GM12874 (cell line): ENCODE results near the gene CPA5.

Experiments used
- TF ChIP-seq, protein P1 (sequence below): IDR thresholded peaks from 2 replicates; pipeline ENCODE4 v1.5.1; 2011; ENCODE audit warnings: low read depth, mild to moderate bottlenecking, control low read depth, low read length, moderate library complexity; ENCODE audit not compliant: insufficient read depth

Gene CPA5

DNA sequence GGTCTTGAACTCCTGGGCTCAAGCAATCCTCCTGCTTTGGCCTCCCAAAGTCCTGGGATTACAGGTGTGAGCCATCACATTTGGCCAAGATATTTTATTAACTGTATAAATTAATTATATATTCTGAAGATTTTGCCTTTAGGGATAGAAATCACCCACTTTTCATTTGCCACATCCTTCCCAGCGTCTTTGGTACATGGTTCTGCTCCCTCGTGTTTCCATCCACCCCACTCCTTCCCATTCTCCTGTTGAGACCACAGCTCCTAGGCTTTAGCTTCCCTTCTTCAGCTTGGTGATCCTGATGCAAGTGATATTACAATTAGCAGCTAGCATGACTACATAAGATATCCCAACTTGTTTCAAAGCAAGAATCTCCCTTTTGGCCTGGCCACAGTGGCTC lies 44.1 kb downstream of the CPA5 start:
- TF ChIP-seq, protein P1, sequence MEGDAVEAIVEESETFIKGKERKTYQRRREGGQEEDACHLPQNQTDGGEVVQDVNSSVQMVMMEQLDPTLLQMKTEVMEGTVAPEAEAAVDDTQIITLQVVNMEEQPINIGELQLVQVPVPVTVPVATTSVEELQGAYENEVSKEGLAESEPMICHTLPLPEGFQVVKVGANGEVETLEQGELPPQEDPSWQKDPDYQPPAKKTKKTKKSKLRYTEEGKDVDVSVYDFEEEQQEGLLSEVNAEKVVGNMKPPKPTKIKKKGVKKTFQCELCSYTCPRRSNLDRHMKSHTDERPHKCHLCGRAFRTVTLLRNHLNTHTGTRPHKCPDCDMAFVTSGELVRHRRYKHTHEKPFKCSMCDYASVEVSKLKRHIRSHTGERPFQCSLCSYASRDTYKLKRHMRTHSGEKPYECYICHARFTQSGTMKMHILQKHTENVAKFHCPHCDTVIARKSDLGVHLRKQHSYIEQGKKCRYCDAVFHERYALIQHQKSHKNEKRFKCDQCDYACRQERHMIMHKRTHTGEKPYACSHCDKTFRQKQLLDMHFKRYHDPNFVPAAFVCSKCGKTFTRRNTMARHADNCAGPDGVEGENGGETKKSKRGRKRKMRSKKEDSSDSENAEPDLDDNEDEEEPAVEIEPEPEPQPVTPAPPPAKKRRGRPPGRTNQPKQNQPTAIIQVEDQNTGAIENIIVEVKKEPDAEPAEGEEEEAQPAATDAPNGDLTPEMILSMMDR, result no peak

DNA sequence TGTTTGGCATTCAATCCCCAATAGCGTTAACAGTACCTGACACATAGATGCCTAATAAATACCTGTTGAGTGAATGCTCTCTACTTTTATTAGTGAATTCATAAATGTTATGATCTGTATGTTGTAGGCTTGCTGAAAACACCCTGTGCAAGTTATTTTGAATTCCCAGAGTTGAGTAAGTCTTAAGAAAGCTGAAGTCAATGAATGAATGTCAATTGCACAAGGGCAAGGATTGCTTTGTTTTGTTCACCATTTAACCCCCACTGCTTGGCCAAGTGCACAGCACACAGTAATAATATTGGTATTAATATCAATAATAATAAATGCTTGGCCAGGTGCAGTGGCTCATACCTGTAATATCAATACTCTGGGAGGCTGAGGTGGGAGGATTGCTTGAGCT lies 45.9 kb downstream of the CPA5 start:
- TF ChIP-seq, protein P1, result no peak

DNA sequence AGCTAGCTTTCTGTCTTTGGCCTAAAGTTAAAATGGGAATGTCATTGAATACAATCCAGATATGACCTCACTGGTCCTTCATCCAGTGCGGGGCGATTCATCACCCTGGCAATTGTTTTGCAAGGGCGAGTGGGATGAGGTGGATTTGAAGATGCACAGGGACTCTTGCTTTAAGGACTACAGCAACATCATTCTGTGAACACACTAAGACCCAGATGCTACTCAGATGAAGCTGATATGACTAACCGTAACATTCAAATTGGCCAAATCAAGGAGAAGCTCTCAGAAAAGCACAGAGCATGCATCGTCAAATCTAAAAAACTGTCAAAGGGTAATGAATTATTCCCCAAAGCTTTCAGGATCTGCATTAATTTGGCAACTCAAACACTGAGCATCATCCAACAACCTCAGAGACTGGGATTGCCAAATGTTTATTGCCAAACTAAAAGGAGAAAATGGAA lies 48.5 kb downstream of the CPA5 start:
- TF ChIP-seq, protein P1, result no peak

DNA sequence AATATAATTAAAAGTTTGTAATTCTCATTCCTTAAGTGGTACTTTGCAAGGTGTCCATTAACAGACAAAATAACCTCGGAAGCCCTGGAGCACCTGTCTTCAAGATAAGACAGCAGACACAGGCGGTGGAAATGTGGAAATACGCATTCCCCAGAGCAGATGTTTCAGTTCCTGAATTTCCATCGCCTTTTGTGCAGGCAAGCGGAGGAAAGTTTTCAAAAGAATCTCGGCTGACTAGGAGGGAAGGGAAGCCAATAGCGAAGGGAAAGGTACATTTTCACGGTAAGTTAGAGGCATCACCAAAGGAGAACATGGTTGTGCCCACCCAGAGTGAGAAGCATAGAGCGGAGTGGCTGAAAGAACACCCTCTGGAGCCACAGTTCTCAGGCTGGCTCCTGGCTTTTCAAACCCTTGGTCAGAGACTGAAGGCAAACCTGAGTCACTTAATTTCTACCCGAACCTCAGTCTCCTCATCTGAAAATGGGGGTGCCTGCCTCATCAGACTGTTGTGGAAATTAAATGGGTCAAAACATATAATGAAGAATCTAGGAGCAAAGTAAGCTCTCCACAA lies 49.3 kb downstream of the CPA5 start:
- TF ChIP-seq, protein P1, result no peak

DNA sequence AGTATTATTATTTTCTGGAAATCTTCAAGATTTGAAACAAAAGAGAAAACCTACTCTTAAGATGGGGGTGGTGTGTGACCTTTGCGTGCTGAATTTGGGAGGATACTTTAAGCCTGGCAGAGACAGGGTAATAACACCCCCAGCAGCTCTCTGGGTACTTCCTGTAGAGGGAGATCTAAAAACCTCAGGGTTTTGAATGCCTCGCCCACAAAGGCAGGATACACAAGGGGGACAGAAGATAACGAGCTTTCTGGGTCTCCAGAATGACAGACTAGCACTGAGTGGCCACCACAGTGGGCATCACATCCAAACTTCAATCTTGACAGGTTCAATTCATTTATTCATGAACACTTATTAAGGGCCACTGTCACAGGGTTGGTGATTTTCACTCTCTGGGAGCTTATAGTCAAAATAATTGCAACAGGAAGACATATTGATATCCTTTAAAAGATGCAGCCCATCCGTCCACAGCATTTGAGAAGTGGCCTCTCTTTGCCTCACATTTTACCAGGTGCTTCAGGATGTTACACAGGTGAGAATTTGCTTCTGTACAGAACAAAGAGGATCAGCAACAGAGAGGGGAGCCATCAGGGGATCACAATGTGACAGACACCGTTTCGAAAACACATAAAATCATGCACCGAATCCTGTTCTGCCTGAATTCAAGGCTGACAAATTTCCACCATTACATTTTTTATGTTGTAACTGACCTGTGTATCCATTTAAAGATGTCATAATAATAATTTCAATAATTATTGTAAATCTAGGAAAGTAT lies 50.0 kb downstream of the CPA5 start:
- TF ChIP-seq, protein P1, result no peak

DNA sequence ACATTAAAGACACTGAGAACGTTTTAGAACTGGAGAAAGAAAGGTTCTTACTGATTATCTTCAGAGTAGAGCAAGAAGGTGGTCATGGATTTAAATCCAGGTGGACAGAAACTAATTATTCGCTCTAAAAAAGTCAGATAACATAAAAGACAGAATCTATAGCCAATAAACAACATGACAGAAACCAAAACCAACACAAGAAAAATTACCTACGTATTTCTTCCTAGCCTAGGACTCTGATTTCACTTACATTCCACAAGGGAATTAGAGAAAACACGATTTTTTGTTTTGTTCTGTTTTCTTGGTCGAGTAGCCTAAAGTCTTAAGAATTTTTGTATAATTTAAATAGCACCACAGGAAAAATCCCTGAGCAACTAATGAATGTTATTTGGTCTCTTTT lies 50.8 kb downstream of the CPA5 start:
- TF ChIP-seq, protein P1, result no peak

DNA sequence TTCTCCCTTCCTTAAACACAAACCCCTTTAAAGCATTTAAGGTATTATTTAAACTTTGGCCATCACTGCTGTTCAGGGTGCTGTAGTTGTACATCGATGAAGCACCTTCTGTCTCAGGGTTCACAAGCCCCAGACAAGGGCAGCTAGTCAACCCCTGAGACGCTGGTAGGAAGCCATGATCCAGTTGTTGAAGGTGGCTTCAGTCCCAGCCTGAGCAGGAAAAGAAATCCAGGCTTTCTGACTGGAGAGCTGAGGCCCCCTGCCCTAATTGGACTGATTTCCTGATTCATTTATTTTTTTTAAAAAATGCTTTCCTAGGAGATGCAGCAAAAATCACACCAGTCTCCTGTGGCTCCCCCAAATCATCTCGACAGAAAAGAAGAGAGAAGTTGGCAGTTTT lies 51.5 kb downstream of the CPA5 start:
- TF ChIP-seq, protein P1, result no peak
